ENCODE results near the gene RANBP10. TPM values are rescaled to one million over a fixed set of nuclear protein-coding genes. Genes with fewer than 3 reads are reported as not detected.

Gene RANBP10
- total RNA-seq, 4 donors from 2014 or later, result 8.1 to 11.7 (median 9.3) TPM

- no peak for TF ChIP-seq CTCF (IDR thresholded peaks at IDR 0.05; ENCODE audit: low read depth)
These were observed 53.7 kb downstream of the RANBP10 start for GRCh38 chr16:67752641-67753040.

GRCh38 chr16:67750466-67750865 is 55.9 kb downstream of the RANBP10 start:
- no peak for TF ChIP-seq CTCF (IDR thresholded peaks at IDR 0.05; ENCODE audit: low read depth)

GRCh38 chr16:67749436-67750078 is 56.8 kb downstream of the RANBP10 start:
- no peak for TF ChIP-seq CTCF (IDR thresholded peaks at IDR 0.05; ENCODE audit: low read depth)

GRCh38 chr16:67748834-67749233 is 57.5 kb downstream of the RANBP10 start:
- no peak for TF ChIP-seq CTCF (IDR thresholded peaks at IDR 0.05; ENCODE audit: low read depth)

GRCh38 chr16:67746846-67747245 is 59.5 kb downstream of the RANBP10 start:
- no peak for TF ChIP-seq CTCF (IDR thresholded peaks at IDR 0.05; ENCODE audit: low read depth)

- TF ChIP-seq CTCF (IDR thresholded peaks at IDR 0.05; ENCODE audit: low read depth), result no peak
These were observed 65.2 kb downstream of the RANBP10 start for GRCh38 chr16:67741118-67741517.

- TF ChIP-seq CTCF (IDR thresholded peaks at IDR 0.05; ENCODE audit: low read depth), result no peak
These were observed 66.0 kb downstream of the RANBP10 start for GRCh38 chr16:67740391-67740790.
